SK-N-MC (cell line): Measurements from ENCODE around the gene GNS.
"Not testable (repeated sequence)": the region's sequence is repeated elsewhere in the genome, so short reads cannot be mapped to it uniquely, and the experiment has no call there.

Source experiments
- DNase-seq: peaks from one replicate; pipeline ENCODE4 v3.0.0-alpha.2; 2011; ENCODE audit warnings: low read depth, low spot score
- H3K27ac ChIP-seq: fragments of 200-600 bp; sonication (generic); 2 replicates; pipeline ENCODE4 v1.5.1; 2016; ENCODE audit warnings: mixed run types
- H3K36me3 ChIP-seq: fragments of 200-600 bp; sonication (generic); 2 replicates; pipeline ENCODE4 v1.6.1; 2017; ENCODE audit warnings: antibody characterized with exemption, low read length, mixed read lengths; ENCODE audit not compliant: insufficient read depth
- H3K4me3 ChIP-seq: fragments of 200-600 bp; sonication (generic); 2 replicates; pipeline ENCODE4 v1.5.1; 2016
- H3K9ac ChIP-seq: fragments of 200-600 bp; sonication (generic); 2 replicates; pipeline ENCODE4 v1.8.0; 2017; ENCODE audit warnings: mixed run types, mixed read lengths; ENCODE audit not compliant: insufficient read length
- H3K9me3 ChIP-seq: fragments of 200-600 bp; sonication (generic); 2 replicates; pipeline ENCODE4 v1.6.1; 2017; ENCODE audit warnings: low read depth, mild to moderate bottlenecking, antibody characterized with exemption, low read length, moderate library complexity, mixed read lengths
- EZH2 ChIP-seq: fragments of 200-600 bp; sonication (generic); IDR thresholded peaks from one replicate; pipeline ENCODE4 v1.6.1; 2017; ENCODE audit warnings: antibody characterized with exemption
- FOXP2 ChIP-seq: optimal IDR thresholded peaks from 2 replicates; pipeline ENCODE3; 2011; ENCODE audit warnings: mild to moderate bottlenecking, moderate library complexity; ENCODE audit not compliant: insufficient read depth; ENCODE audit errors: extremely low read length, control extremely low read depth
- POLR2AphosphoS5 ChIP-seq: IDR thresholded peaks from 2 replicates; pipeline ENCODE4 v1.6.1; 2012; ENCODE audit warnings: mild to moderate bottlenecking, low read depth, low read length, borderline replicate concordance

The GNS gene

DNA sequence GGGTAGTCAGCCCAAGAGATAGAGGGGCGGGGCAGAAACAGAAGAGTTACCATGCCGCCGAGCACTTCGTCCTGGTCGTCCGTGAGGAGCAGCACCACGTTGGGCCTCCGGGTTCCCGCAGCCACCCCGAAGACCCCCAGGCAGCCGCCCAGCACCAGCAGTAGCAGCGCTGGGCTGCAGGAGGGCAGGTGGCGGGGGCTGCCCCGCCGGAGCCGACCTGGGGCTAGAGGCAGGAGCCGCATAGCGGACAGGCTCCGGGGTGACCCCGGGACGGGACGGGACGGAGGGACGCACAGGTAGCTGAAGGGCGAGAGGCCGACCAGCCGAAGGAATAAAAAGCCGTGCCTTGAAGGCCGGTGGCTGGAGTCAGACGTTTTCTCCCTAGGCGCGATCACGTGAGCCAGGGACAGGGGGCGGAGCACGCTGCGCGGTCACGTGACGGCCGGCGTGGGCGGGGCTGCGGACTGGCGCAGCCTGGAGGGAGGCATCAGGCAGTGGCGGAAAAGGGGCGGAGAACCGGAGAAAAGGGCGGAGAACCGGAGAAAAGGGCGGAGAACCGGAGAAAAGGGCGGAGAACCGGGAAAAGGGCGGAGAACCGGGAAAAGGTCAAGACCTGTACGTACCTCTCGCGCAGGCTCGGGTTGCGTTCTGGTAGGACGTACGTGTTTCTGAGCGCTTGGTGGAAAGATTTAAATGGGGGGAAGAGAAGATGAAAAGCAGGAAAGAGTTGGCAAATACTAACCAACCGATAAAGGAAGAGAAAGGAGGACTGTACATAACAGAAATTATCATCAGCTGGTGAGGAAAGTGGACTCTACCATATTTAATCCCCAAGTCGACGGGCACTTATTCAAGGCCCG, at the start of gene GNS:
TSS of gene GNS (minus strand) at position 372 of the 860 bp plus-strand sequence. CDS start at position 242, 130 bp downstream.
- peak within 1 kb of the TSS; percentile 97 for H3K4me3 ChIP-seq
- H3K27ac ChIP-seq: peak within 1 kb of the TSS; percentile 59; the same call in 1 of the 2 replicates

DNA sequence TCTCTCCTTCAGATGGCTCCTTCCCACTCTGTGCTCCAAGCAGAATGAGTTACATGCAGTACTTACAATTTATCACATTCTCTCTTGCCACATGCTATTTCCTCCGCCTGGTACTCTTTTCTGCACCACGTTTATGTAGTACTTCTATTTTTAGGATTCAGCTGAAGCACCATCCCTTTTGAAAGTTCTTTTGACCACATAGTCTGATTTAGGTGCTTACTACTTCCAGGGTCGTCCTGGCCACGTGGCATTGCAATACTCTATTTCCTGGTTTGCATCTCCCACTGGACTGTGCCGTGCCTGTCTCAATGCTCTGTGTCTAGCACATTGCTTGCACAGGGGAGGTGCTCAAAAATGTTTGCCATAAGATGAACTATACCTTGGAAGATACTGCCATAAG, 48.9 kb upstream of the GNS start:
- Histone ChIP-seq H3K9ac (no peak overlapping the region), H3K9me3 (no peaks in the 10 kb centered on the region), H3K4me3 (no peak overlapping the region), H3K27ac (no peak overlapping the region), H3K36me3 (no peaks in the 10 kb centered on the region)
- no peak for DNase-seq
- TF ChIP-seq EZH2 (no peak), POLR2AphosphoS5 (no peak)

More for the DNA sequence above, at the start of gene GNS:
- Histone ChIP-seq H3K9me3 (no peaks in the 10 kb centered on the region), H3K9ac (peak within 1 kb of the TSS; percentile 88), H3K36me3 (no peaks in the 10 kb centered on the region)
- DNase-seq: peak; percentile 28
- no peak for TF ChIP-seq EZH2
- peak; percentile 83 for TF ChIP-seq POLR2AphosphoS5

DNA sequence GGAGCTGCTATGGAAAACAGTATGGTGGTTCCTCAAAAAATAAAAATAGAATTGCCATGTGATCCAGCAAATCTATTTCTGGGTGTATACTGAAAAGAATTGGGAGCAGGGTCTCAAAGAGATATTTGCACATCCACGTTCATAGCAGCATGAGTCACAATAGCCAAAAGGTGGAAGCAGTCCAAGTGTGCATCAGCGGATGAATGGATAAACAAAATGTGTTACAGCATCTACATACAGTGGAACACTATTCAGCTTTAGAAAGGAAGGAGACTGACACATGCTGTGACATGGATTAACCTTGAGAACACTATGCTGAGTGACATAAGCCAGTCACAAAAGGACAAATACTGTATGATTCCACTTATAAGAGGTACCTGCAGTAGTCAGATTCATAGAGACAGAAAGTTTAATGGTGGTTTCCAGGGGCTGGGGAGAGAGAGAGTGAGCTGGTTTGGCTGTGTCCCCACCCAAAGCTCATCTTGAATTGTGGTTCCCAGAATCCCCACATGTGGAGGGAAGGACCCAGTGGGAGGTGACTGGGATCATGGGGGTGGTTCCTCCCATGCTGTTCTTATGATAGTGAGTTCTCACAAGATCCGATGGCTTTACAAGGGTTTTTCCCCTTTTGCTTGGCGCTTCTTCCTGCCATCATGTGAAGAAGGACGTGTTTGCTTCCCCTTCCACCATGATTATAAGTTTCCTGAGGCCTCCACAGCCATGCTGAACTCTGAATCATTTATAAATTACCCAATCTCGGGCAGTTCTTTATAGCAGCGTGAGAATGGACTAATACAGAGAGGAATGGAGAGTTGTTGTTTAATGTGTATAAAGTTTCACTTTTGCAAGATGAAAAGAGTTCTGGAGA, 47.6 kb upstream of the GNS start:
- no peak for DNase-seq
- no peaks in the 10 kb centered on the region for H3K36me3 ChIP-seq
- no peak overlapping the region for H3K27ac ChIP-seq
- no peaks in the 10 kb centered on the region for H3K9me3 ChIP-seq
- no peak overlapping the region for H3K4me3 ChIP-seq
- TF ChIP-seq EZH2: no peak
- TF ChIP-seq FOXP2: no peak
- no peak for TF ChIP-seq POLR2AphosphoS5
- no peak overlapping the region for H3K9ac ChIP-seq

DNA sequence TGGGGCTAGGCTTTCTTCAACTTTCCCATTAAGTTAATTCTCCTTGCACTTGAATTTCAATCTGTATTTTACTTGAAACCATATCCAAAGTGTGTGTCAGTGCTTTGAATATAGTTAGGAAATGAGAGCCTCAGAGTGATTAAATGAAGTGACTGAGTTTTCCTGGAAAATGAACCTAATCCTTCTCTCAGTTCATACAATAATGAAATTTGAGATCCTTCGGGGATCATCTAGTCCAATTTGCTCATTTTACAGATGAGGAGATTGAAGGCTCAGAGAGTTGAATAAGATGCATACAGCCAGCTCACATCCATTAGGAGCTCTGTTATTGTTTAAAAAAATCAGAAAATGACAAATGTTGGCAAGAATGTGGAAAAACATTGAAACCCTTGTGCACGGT, 47.0 kb upstream of the GNS start:
- no peak for DNase-seq
- no peak for TF ChIP-seq FOXP2
- TF ChIP-seq POLR2AphosphoS5: no peak
- no peak overlapping the region for H3K9ac ChIP-seq
- H3K36me3 ChIP-seq: no peaks in the 10 kb centered on the region
- no peak overlapping the region for H3K4me3 ChIP-seq
- H3K27ac ChIP-seq: no peak overlapping the region
- H3K9me3 ChIP-seq: no peaks in the 10 kb centered on the region

DNA sequence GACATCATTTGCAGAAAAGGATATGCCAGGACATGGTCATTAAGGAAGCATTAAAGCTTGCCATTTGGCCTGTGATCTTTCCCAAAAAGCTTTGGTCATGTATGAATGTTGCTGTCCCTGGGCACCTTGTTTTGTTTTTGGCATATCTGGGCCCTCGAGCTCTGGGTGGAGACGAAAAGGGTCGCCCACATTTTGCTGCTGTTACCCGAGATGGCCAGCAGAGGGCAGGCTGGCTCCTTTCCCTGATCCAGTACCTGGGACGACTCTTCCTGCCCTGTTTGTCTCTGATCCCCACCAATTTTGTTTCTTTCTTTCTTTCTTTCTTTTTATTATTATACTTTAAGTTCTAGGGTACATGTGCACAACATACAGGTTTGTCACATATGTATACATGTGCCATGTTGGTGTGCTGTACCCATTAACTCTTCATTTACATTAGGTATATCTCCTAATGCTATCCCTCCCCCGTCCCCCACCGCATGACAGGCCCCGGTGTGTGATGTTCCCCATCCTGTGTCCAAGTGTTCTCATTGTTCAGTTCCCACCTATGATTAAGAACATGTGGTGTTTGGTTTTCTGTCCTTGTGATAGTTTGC, 43.1 kb upstream of the GNS start:
- not testable (repeated sequence) for DNase-seq, H3K4me3 ChIP-seq, H3K27ac ChIP-seq

DNA sequence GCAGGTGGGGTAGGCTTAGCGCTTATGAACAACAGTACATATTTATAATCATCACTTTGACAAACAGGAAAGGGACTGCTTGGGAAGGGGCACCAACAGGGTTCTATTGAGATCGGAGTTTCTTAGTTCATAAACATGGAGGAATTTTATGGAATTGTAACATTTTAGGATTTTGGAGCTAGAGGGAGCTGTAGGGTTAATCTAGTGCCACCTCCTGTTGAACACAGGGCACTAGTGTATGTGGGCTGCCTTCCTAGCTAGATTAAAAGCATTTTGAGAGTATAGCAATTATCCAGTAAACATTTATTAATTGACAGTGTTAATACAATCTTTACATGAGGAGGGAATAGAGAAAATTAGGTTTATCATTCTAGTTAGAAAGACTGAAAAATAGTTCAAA, 42.2 kb upstream of the GNS start:
- DNase-seq: no peak
- Histone ChIP-seq H3K9me3 (no peaks in the 10 kb centered on the region), H3K4me3 (no peak overlapping the region), H3K9ac (no peak overlapping the region), H3K27ac (no peak overlapping the region), H3K36me3 (no peaks in the 10 kb centered on the region)
- TF ChIP-seq EZH2: no peak
- TF ChIP-seq POLR2AphosphoS5: no peak
- no peak for TF ChIP-seq FOXP2

More for the DNA sequence above, 43.1 kb upstream of the GNS start:
- not testable (repeated sequence) for H3K9ac ChIP-seq, H3K36me3 ChIP-seq, H3K9me3 ChIP-seq

DNA sequence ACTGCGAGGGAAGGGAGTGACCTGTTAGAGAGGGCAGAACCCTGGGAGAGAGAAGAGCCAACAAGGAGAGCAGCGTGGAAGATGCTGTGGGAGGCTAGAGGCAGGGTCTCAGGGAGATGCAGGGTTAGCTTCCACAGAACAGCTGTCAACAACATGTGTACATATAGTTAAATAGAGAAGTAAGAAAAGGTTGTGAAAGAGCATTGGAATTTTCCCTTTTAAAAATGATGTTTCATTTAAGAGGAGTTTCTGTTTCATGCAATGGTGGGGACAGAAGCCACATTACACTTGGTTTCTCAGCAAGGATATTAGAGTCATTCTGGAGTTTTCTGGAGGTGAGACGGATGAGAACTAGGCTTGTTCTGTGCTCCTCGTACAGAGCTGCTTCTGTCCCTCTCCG, 41.4 kb upstream of the GNS start:
- H3K27ac ChIP-seq: no peak overlapping the region
- TF ChIP-seq FOXP2 (no peak), EZH2 (no peak), POLR2AphosphoS5 (no peak)
- H3K36me3 ChIP-seq: no peaks in the 10 kb centered on the region
- no peaks in the 10 kb centered on the region for H3K9me3 ChIP-seq
- H3K9ac ChIP-seq: no peak overlapping the region
- H3K4me3 ChIP-seq: no peak overlapping the region
- no peak for DNase-seq

DNA sequence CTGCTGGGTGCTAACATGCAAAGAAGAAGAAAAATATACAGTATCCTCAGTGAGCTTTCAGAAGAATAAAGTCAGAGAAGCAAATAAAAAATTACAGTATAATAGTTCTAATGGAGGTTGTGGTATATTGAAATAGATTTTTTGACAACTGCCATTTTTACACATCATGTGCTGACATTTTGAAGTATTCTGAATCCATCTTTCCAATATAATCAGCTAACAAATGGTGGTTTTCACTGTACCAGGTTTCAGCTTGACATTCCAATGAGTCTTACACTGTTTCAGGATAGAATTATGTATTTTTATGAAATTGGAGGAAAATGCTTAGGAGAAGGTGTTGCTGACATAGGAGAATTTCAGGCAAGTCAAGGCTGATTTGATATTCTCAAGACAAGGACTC, 39.0 kb upstream of the GNS start:
- Histone ChIP-seq H3K9ac (no peak overlapping the region), H3K36me3 (no peaks in the 10 kb centered on the region), H3K4me3 (no peak overlapping the region), H3K27ac (no peak overlapping the region), H3K9me3 (no peaks in the 10 kb centered on the region)
- TF ChIP-seq EZH2 (no peak), FOXP2 (no peak), POLR2AphosphoS5 (no peak)
- no peak for DNase-seq
